ENCODE results near the gene AFMID.

- TF ChIP-seq CTCF (conservative IDR thresholded peaks at IDR 0.05; ENCODE audit: low read depth, low read length) (no peak), EZH2 (IDR thresholded peaks at IDR 0.05; ENCODE audit: borderline replicate concordance, low read depth, low read length, poor library complexity, severe bottlenecking) (no peak)
Observed at GRCh38 chr17:78159575-78160158, 27.5 kb upstream of the AFMID start.
